NK-92 (cell line): ENCODE measurements around the gene CENPK.
"Not testable (repeated sequence)": the region's sequence is repeated elsewhere in the genome, so short reads cannot be mapped to it uniquely, and the experiment has no call there.

Experiments
- DNase-seq: peaks from one replicate; lab custom pipeline; 2025; ENCODE audit not compliant: unreplicated experiment; lab: John Stamatoyannopoulos, UW

CENPK gene

DNA sequence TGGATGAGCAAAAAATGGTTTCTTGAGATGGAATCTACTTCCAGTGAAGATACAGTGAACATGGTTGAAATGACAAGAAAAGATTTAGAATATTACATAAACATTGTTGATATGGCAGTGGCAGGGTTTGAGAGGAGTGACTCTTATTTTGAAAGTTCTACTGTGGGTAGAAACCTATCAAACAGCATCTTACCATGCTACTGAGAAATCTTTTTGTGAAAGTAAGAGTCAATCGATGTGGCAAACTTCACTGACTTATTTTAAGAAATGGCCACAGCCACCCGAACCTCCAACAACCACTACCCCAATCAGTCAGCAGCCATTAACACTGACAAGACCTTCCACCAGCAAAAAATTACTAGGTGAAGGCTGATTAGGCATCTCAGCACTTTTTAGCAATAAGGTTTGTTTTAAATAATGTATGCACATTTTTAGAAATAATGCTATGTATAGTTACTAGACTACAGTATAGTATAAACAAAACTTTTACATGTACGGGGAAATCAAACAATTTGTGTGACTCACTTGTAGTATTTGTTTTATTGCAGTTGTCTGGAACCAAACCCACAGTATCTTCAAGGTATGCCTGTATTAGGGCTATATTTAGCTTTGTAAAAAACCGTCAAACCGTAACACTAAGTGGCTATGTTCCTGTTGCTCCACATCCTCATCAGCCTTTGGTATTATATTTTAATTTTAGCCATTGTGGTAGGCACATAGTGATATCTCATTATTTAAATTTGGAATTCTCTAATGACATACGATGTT lies 50.6 kb downstream of the CENPK start:
- no peak for DNase-seq

DNA sequence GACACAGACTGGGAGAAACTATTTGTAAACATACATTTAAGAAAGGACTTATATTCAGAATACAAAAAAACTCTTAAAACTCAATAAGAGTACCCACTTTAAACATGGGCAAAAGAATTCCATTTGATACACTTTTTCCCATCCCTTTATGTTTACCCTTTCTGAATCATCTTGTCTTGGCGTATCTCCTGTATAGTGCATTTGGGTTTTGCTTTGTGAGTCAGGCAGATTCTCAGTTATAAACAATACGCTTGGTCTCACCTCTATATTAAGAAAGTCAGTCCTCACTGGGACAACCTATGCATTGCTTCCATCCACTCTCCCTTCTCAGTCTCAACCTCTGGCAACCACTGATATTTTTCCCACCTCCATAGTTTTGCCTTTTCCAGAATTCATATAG lies 54.0 kb downstream of the CENPK start:
- DNase-seq, result no peak

DNA sequence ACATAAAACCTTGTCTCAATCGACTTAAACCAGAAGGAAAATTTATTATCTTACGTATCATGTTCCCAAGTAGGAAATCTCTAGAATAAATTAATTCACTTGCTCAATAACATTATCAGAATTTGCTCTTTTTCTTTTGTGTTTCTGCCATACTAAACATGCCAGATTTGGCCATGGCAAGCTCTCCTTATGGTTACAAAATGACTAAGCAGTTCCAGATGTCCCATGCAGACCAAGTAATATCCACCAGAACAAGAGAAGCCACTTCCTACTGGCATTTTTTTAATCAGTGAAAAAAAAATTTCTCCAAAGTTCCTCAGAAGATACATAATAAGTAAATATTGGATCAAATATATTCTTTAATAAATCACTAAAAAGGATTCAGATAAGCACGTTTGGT lies 56.0 kb downstream of the CENPK start:
- DNase-seq, result no peak

DNA sequence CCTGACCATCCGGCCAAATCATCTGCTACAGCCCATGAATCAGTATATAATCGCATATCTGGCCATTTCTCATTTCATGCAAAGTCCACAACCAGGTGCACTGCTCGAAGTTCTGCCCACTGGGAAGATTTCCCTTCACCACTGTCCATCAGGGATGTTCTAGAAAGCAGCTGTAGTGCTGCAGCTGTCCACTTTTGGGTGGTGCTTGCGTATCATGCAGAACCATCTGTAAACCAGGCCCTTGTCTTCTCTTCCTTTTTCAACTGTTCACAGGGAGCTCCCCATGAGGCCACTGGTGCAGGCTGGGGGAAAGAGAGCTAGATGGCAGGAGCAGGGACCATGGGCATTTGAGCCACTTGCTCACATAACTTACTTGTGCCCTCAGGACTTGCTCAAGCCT lies 73.8 kb downstream of the CENPK start:
- DNase-seq, result no peak

DNA sequence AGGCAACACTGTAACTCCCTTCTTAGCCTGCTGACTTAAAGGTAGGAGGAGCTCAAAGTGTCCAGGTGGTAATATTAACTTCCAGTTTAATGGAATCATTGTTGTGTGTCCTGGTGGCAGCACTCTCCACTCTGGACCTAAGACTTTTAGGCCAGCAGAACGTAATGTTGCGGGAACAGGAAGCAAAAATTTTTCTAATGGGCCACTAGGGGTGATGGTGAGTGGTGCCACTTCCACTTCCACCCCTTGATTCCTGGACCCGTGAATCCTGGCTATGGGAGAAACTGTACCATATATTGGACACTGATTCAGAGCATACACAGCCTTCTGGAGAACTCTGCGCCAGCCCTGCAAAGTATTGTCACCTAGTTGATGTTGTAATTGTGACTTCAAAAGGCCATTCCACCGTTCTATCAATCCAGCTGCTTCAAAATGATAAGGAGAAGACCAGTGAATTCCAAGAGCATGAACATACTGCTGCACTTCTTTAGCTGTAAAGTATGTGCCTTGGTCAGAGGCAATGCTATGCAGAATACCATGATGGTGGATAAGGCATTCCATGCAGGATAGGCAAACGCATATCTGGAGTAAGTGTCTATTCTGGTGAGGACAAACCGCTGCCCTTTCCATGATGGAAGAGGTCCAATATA lies 74.8 kb downstream of the CENPK start:
- DNase-seq, result not testable (repeated sequence)

DNA sequence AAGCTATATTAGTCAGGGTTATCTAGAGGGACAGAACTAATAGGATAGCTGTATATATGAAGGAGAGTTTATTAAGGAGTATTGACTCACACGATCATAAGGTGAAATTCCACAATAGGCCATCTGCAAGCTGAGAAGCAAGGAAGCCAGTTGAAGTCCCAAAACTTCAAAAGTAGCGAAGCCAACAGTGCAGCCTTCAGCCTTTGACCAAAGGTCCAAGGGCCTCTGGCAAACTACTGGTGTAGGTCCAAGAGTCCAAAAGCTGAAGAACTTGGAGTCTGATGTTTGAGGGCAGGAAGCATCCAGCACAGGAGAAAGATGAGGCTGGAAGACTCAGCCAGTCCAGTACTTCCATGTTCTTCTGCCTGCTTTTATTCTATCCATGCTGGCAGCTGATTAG lies 76.2 kb downstream of the CENPK start:
- not testable (repeated sequence) for DNase-seq

DNA sequence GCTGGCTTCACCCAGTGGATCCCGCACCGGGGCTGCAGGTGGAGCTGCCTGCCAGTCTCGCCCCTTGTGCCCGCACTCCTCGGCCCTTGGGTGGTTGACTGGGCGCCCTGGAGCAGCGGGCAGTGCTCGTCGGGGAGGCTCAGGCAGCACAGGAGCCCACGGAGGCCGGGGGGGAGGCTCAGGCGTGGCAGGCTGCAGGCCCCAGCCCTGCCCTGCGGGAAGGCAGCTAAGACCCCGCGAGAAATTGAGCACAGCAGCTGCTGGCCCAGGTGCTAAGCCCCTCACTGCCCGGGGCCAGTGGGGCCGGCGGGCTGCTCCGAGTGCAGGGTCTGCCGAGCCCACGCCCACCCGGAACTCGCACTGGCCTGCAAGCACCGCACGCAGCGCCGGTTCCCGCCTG lies 77.6 kb downstream of the CENPK start:
- DNase-seq, result no peak

DNA sequence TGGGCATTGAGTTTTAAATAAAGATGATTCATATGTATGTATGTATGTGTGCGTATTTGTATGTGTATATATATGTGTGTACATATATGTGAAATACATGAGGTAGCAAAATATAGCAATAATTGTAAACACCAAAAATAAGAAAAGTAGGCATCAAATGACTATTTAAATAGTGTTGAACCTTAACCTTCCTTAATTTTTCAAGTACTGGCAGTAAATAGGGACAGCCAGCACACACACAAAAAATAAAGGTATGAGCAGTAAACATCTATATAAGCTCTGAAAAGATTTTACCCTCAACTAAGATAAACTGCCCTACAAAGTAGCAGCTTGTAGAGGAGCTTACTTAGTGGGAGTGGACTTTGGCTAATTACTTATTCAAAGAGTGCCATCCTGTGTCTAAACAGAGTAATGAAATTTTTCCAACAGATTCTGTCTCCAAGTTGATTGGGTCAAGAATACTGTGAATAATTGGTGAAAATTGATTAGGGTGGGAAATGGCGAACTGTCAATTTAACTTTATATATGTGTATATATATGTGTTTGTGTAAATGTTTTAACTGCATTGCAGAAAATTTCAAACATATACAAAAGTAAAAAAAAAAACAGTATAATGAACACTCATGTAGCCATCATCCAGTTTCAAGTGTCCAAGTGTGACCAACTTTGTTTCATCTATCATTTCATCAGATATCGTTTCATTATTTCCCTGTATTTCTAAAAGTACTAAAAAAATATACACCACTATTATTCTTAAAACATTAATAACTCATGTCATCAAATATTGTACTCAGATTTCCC lies 79.2 kb downstream of the CENPK start:
- no peak for DNase-seq

DNA sequence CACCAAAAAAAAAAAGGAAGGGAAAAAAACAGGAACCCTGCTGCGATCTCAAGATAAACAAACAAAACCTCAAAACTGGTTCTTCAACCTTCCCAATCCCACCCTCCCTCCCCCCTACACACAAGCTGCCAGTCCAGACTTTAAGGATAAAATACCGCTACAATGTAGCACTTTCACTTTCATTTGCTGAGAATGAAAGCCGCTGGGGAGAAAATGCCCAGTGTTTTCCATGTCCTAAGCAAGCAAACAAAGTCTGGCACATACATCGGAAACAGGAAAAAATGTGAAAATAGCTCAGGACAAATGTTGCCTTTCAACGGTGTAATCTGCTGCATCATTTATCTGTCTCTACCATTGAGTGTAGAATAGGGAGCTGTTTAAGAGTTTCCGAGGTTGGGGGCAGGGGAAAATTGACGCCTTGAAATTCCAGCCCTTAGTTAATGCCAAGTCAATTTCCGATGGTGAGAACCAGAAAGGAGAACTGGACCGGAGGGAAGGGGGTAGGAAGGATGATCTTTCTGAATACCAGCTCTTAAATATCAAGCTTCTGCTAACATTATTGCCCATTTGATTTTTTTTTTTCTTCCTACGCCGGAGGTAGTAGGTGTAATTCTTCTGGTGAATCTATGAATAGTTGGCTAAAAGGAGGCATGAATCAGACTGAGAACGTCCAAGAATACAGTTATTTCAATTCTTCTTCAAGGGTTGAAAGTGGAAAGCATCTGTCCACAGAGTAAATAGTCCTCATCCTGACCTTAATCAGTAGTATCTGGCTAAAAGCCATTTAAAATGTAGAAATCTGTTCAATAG lies 80.0 kb downstream of the CENPK start:
- DNase-seq, result no peak

DNA sequence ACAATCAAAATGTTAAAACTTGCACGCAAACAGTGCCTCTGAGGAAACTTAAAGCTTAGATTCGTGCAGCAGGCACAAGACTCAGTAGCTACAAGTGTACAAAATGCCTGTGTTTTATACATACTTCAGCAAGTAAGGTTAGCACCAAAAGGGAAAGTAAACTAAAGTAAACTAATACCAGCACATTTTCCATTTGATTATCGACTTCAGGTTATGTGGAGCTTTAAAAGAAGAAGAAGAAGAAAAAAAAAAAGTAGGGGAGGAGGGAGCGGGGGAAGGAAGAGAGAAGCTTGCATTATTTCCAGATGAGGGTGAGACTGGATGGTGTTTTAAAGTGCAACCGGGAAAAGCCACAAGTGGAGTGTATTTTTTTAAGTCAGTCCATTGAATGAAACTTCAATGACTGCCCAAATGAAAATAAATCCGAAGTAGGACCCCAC lies 80.7 kb downstream of the CENPK start:
- DNase-seq, result no peak

DNA sequence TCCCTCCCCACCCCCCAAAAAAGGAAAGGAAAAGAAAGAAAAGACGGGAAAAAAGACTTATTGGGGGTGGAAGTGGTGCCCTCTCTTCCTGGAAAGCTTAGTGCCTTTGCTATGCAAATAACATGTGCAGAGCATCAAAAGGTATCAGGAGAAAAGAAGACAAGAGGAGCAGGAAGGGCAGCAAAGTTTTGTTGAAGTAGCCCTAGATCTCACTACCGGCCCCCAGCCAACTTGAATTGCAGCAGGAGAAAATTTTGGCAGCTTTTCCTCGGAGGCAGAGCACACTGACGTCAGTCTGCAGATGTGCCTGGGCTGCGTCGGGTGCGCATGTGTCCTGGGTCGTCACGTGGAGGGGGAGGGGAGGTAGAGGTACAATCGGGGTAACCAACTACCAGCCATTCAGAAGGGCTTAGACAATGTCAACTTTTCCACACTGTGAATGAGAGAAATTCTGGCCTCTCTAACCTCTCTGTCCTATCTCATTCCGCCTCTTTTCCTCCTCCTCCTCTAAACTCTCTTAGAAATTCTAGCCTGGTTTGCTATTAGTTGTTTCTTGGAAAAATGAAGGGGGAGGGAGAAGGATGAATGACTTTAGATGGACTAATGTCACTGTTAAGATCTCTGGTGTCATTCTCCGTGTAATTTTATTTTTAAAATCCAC lies 81.2 kb downstream of the CENPK start, which contains the start of gene ADAMTS6:
TSS of gene ADAMTS6 (minus strand) at position 286 of the 661 bp plus-strand sequence. CDS start 8,247 bp downstream, outside the sequence.
- no peak for DNase-seq

DNA sequence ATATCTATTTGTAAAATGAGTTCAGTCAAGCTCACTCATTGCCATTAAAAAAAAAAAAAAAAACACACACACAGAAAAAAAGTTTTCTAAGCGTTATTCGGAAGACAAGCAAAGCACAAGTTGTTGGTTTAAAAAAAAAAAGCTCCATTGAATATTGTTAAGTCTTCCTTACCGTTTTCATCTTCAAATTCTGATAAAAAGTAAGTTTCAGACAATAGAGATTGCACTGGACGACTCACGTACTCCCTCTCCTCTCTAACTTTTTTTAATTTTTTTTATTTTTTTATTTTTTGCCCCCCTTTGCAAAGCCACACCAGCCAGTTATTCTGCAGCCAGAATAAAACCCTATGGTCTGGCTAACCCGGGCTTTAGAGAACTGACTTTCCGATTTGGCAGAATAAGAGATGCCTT lies 81.8 kb downstream of the CENPK start:
- no peak for DNase-seq

DNA sequence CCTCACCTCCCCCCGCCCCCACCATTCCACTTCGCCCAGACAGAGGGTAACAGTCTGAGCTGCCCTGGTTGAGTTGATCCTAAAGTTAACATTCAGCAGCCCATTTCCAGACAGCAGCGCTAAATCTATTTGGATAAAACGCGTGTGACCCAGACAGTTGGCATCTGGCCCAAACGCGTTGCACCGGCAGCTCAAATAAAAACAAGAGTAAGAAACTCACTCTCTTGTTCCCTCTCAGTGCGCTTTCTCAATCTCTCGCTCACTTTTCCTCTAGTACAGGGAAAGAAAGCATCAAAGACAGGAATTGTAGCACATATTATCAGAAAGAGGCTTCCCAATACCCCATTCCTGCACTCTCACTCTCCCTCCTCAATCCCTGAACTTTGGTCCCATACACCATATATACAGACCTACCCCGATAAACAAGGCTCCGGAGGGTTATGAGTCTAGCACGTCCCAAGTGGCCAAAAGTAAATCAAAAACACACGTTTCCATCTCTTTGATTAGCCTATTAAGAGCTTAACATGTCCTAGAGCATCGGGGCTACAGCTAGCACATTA lies 82.6 kb downstream of the CENPK start:
- DNase-seq, result no peak

DNA sequence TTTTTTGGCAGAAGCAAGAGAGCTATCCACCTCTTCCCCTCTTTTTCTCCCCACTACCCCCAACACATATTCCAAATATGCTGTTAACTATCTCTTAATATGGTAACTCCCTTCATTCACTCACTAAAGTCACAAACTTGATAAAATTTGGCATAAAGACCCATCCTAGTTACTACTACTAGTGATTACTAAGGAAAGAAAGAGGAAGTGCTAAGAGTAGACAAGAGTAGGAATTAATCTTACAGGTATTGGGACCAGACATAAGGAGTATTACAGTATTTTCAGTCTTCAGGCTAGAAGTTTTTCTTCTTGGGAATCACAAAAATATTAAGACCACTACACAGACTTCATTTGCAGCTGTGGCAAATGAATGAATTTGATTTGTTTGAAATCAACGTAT lies 83.4 kb downstream of the CENPK start:
- no peak for DNase-seq

DNA sequence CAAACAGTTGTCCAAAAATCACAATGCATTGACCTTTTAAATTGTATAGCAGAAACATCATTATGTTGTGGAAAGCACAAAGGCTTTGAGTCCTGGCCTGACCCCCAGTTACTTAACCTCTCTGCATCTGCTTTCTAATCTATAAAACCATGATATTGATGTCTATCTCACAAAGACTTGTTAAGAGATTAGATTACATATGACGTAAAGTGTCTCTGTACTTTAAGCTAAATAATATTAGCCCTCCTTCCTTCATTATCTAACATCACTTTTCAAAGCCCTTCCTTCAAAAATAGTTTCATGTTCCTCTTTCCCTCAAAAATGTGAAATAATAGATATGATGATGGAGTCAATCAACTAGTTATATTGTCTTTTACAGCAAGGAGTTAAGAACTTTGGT lies 84.6 kb downstream of the CENPK start:
- no peak for DNase-seq

DNA sequence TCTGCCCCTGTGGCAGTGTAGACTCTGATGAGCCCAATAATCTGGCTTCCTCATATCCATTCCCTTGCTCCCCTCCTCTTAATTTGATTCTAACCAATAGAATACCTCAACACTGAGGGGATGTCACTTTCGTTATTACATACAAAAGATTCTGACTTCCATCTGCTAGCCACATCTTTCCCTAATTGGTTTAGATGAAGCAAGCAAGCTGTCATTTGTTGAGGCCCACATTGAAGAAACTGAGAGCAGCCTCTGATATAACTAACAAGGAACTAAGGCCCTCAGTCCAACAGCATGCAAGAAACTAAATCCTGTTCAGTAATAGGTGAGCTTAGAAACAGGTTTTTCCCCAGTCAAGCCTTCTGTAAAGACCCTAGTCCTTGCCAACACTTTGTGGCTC lies 87.1 kb downstream of the CENPK start:
- no peak for DNase-seq

DNA sequence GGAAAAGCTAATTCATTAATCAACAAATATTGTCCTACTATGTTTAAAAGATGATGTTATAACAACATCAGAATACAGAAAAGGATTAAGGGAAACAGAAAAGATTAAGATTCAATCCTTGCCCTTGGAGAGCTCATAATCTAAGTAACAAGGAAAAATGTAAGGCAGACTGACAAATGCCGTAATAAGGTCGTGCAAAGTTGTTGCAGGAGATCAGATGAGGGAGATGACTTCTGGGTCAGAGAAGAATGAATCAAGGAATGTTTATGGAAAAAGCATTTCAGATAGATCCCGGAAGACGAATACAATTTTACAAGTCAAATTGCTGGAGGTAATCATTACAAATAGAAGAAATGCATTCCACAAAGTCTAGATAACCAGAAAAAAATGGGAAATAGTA lies 87.6 kb downstream of the CENPK start:
- DNase-seq, result no peak

DNA sequence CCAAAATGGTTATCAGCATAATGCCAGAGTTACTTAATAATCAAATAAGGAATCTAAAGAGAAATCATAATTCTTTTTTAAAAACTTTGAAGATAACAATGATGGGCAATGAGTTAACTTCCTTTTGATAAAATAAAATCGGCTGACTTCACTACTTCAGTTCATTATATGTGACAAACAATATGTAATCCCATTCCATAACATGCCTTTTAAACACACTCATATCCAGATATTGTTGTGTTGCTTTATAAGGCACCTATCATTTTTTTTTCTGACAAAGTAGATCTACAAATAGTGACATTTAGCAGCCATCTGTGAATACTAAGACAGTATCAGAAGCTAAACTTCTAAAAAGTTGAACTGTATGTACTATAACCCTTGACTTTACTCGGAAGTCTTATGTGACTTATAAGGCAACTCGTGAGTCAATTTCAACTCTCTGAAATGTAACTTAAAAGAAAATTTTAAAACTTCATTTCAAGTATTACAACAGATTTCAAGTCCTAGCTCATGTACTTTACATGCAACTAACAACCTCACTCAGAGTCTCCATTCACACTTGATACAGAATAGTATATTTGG lies 88.7 kb downstream of the CENPK start:
- no peak for DNase-seq

DNA sequence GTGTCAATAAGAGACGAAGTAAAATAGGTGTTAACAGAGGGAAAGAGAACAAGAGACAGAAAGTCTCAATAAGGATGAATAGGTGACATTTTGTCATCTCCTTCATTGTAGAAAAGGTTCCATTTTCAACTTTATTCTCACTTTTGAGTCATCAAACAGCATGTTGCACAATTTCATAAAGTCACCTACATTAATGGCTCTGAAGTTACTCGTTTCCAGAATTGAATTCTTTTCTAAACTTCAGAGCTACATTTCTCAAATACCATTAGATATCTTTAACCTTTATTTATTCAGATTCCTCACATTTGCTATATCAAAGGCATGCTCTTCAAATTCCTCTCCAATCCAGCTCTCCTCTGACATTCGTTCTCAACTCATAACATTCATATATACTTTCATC lies 94.3 kb downstream of the CENPK start:
- DNase-seq, result no peak
